Naive thymus-derived CD4-positive, alpha-beta T cell (primary cell): ENCODE measurements around the gene C11orf52. TPM values are rescaled to one million over a fixed set of nuclear protein-coding genes. Genes with fewer than 3 reads are reported as not detected.

Experiments
- ATAC-seq: fragments of 150-1000 bp; cut with Tn5 transposase; 2 replicates; pipeline ENCODE4 v1.10.0; 2021; ENCODE audit warnings: mild to moderate bottlenecking, moderate library complexity
- CTCF ChIA-PET: fragments of 350-600 bp; sonication (Branson Sonifier 250); formaldehyde crosslinking; loops from one replicate; lab custom pipeline; 2021; ENCODE audit warnings: antibody characterized with exemption; lab: Charles Lee
- POLR2A ChIA-PET: fragments of 350-600 bp; sonication (Branson Sonifier 250); formaldehyde crosslinking; loops from one replicate; lab custom pipeline; 2021; ENCODE audit warnings: antibody characterized with exemption, inconsistent platforms; lab: Charles Lee
- DNase-seq, 9 donors: peaks; one replicate each; pipeline versions ENCODE4 v3.0.0 to v3.0.0-alpha.2; 2020 to 2022; ENCODE audit warnings: mixed read lengths in 1 of 9
- H3K27ac ChIP-seq: one replicate; pipeline ENCODE4 v1.7.0; 2013; ENCODE audit warnings: mild to moderate bottlenecking, low read depth, low read length, moderate library complexity
- H3K27me3 ChIP-seq, 2 donors: one replicate each; pipeline ENCODE4 v1.7.0; 2013; ENCODE audit warnings: low read length in 2 of 2, mild to moderate bottlenecking in 2 of 2, moderate library complexity in 2 of 2; ENCODE audit not compliant: control insufficient read depth in 2 of 2, insufficient read depth in 2 of 2
- H3K36me3 ChIP-seq, 3 experiments: 1 replicate in 2 of 3; 2 replicates in 1 of 3; pipeline ENCODE4 v1.7.0; 2013; ENCODE audit warnings: low read length in 3 of 3, mild to moderate bottlenecking in 3 of 3, moderate library complexity in 1 of 3; ENCODE audit not compliant: insufficient read depth in 3 of 3, control insufficient read depth in 2 of 3
- H3K4me1 ChIP-seq, 2 donors: one replicate each; pipeline ENCODE4 v1.7.0; 2013; ENCODE audit warnings: low read length in 2 of 2, mild to moderate bottlenecking in 2 of 2, moderate library complexity in 1 of 2; ENCODE audit not compliant: control insufficient read depth in 2 of 2, insufficient read depth in 2 of 2
- H3K4me3 ChIP-seq: 2 replicates; pipeline ENCODE4 v1.7.0; 2013; ENCODE audit warnings: mild to moderate bottlenecking, low read length
- H3K9me3 ChIP-seq, 3 experiments: 1 replicate in 2 of 3; 2 replicates in 1 of 3; pipeline ENCODE4 v1.7.0; 2013; ENCODE audit warnings: low read length in 3 of 3; ENCODE audit not compliant: control insufficient read depth in 2 of 3
- H3K27ac Mint-ChIP-seq, 9 donors: one replicate each; pipeline ENCODE4 v1.8.0; 2020 to 2022; ENCODE audit warnings: mixed read lengths in 9 of 9, mild to moderate bottlenecking in 8 of 9, moderate library complexity in 5 of 9, inconsistent platforms in 2 of 9
- H3K27me3 Mint-ChIP-seq, 5 donors: one replicate each; pipeline ENCODE4 v1.8.0; 2021 to 2022; ENCODE audit warnings: mixed read lengths in 5 of 5, mild to moderate bottlenecking in 1 of 5
- H3K36me3 Mint-ChIP-seq, 5 donors: one replicate each; pipeline ENCODE4 v1.8.0; 2020 to 2022; ENCODE audit warnings: mixed read lengths in 5 of 5, mild to moderate bottlenecking in 3 of 5, inconsistent platforms in 1 of 5
- H3K4me1 Mint-ChIP-seq, 7 donors: one replicate each; pipeline ENCODE4 v1.8.0; 2020 to 2022; ENCODE audit warnings: mixed read lengths in 7 of 7, mild to moderate bottlenecking in 3 of 7, inconsistent platforms in 1 of 7
- H3K4me3 Mint-ChIP-seq, 10 donors: one replicate each; pipeline ENCODE4 v1.8.0; 2020 to 2022; ENCODE audit warnings: mild to moderate bottlenecking in 10 of 10, mixed read lengths in 10 of 10, moderate library complexity in 6 of 10, inconsistent platforms in 2 of 10
- H3K9me3 Mint-ChIP-seq, 11 donors: one replicate each; pipeline ENCODE4 v1.8.0; 2020 to 2022; ENCODE audit warnings: mixed read lengths in 11 of 11, mild to moderate bottlenecking in 4 of 11, inconsistent platforms in 1 of 11, moderate library complexity in 1 of 11
- intact Hi-C, 2 donors: fragments of 100-400 bp; cut with micrococcal nuclease; formaldehyde crosslinking; loops; one replicate each; pipeline ENCODE4 v1.15.1; 2023
- polyA plus RNA-seq, 2 donors: library from polyadenylated mRNA; unstranded; fragments of 300-500 nt; fragmentation: Illumina TruSeq; gene quantifications; one replicate each; pipeline ENCODE4 v1.2.3, GENCODE V29; 2021
- total RNA-seq, 6 experiments: library from RNA in 5 of 6; stranded (reverse) in 5 of 6; gene quantifications; 1 replicate in 5 of 6; 2 replicates in 1 of 6; pipeline ENCODE4 v1.2.3 and lab custom pipeline; 2021 to 2026

The C11orf52 gene
- total and polyA plus RNA-seq, 7 experiments from 2014 or later = 0.26 TPM; not detected in 6

GRCh38 chr11:111910676-111911562, 7.8 kb upstream of the C11orf52 start:
- H3K36me3 Mint-ChIP-seq = no peaks in the 10 kb centered on the region
- Histone ChIP-seq H3K27ac (no peak overlapping the region), H3K4me1 (no peaks in the 10 kb centered on the region), H3K27me3 (peaks cover 0 to 3% of the 10 kb centered on the region in 2 donors), H3K4me3 (no peak overlapping the region), H3K36me3 (no peaks in the 10 kb centered on the region), H3K9me3 (no peaks in the 10 kb centered on the region)
- no peaks in the 10 kb centered on the region for H3K4me1 Mint-ChIP-seq
- peaks cover 0 to 1% (median 0%) of the 10 kb centered on the region in 11 donors for H3K9me3 Mint-ChIP-seq
- H3K27ac Mint-ChIP-seq = peak overlapping the region in 1 of 9 donors; percentile 12
- DNase-seq (no peak), ATAC-seq (no peak)
- ChIA-PET CTCF (interaction anchor here (0.5 kb wide), 1 partner anchor 42 kb away, joined by 7 read pairs; no protein-coding TSS in a partner anchor), POLR2A (no interaction called here)
- intact Hi-C loops = no loop called here
- H3K4me3 Mint-ChIP-seq = no peak overlapping the region
- peaks cover 36 to 70% (median 40%) of the 10 kb centered on the region in 5 donors for H3K27me3 Mint-ChIP-seq

DNA sequence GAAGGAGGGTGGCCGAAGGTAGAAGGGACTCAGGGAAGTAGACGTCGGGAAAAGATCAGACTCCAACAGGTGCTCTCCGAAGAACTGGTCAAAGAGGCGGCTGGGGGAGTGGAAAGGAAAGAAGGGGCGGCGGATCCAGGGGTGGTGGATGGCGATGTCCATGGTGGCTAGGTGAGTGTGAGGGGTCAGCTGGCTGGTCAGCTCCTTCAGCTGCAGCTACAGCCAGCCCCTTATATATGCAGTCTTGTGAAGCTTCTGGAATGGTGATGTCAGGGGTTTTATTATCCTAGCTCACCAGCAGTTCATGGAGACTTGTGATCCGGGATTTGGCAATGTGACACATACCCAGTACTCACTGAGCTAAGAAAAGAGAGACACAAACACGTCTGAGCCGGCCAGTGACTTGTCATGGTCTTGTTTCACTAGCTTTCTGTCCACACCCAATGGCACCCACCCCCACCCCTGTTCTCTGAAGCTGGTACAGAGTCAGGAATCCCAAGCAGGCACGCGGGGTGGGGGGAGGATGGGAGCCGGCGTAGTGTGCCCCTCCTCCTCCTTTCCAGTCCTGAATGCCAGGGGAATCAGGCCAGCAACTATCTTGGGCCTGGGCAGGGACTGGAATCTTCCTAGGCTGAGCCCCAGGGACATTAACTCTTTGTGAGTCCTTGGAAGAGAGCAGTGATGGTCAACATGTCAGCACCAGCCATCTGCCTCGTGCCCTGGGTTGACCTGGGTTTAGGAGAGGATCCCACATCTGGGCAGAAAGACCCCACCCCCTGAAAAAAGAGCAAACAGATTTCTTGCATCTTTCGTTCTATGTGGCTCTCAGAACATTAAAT, 6.9 kb upstream of the C11orf52 start, which contains the start of gene CRYAB:
CRYAB (minus strand) TSS at position 208 of the 839 bp plus-strand sequence; CDS start at position 162, 46 bp downstream.
- Histone ChIP-seq H3K4me1 (no peaks in the 10 kb centered on the region), H3K27me3 (peaks cover 0 to 3% of the 10 kb centered on the region in 2 donors), H3K4me3 (no peak within 1 kb of the TSS), H3K27ac (no peak within 1 kb of the TSS), H3K9me3 (no peaks in the 10 kb centered on the region), H3K36me3 (no peaks in the 10 kb centered on the region)
- no peak for ATAC-seq
- ChIA-PET CTCF (interaction anchor here (0.5 to 0.6 kb wide), 2 partner anchors 15 to 43 kb away, joined by 3 to 7 read pairs; no protein-coding TSS in a partner anchor), POLR2A (no interaction called here)
- Mint-ChIP-seq H3K27me3 (peaks cover 45 to 74% (median 49%) of the 10 kb centered on the region in 5 donors), H3K4me1 (no peaks in the 10 kb centered on the region), H3K36me3 (no peaks in the 10 kb centered on the region), H3K9me3 (peaks cover 0 to 1% (median 0%) of the 10 kb centered on the region in 11 donors), H3K27ac (peak within 1 kb of the TSS in 1 of 9 donors; percentile 12), H3K4me3 (no peak within 1 kb of the TSS)
- intact Hi-C loops = no loop called here
- DNase-seq = no peak

GRCh38 chr11:111912535-111912934, 6.2 kb upstream of the C11orf52 start, which contains the start of gene HSPB2:
Gene HSPB2 (plus strand): TSS chr11:111912734. CDS start chr11:111912830, 96 bp downstream.
- no peak within 1 kb of the TSS for H3K27ac ChIP-seq
- no peak within 1 kb of the TSS for H3K27ac Mint-ChIP-seq
- peaks cover 0 to 3% of the 10 kb centered on the region in 2 donors for H3K27me3 ChIP-seq
- ATAC-seq = no peak
- H3K27me3 Mint-ChIP-seq = peaks cover 50 to 75% (median 52%) of the 10 kb centered on the region in 5 donors
- H3K4me3 ChIP-seq = no peak within 1 kb of the TSS
- intact Hi-C loops = no loop called here
- H3K9me3 ChIP-seq = no peaks in the 10 kb centered on the region
- no peaks in the 10 kb centered on the region for H3K4me1 Mint-ChIP-seq
- no peak for DNase-seq
- POLR2A ChIA-PET = no interaction called here
- no peaks in the 10 kb centered on the region for H3K36me3 Mint-ChIP-seq
- H3K4me1 ChIP-seq = no peaks in the 10 kb centered on the region
- CTCF ChIA-PET = interaction anchor here (0.6 kb wide), 1 partner anchor 14 kb away, joined by 3 read pairs; no protein-coding TSS in a partner anchor
- H3K36me3 ChIP-seq = no peaks in the 10 kb centered on the region
- H3K9me3 Mint-ChIP-seq = peaks cover 0 to 1% (median 0%) of the 10 kb centered on the region in 11 donors
- no peak within 1 kb of the TSS for H3K4me3 Mint-ChIP-seq

- ATAC-seq (no peak), DNase-seq (no peak)
- Histone ChIP-seq H3K36me3 (no peaks in the 10 kb centered on the region), H3K27me3 (peaks cover 0 to 3% of the 10 kb centered on the region in 2 donors), H3K4me1 (no peaks in the 10 kb centered on the region), H3K4me3 (no peak overlapping the region), H3K9me3 (no peaks in the 10 kb centered on the region), H3K27ac (no peak overlapping the region)
- intact Hi-C loops = no loop called here
- Mint-ChIP-seq H3K4me1 (no peaks in the 10 kb centered on the region), H3K4me3 (no peak overlapping the region), H3K27me3 (peaks cover 50 to 75% (median 52%) of the 10 kb centered on the region in 5 donors), H3K9me3 (peaks cover 0 to 1% (median 0%) of the 10 kb centered on the region in 11 donors), H3K27ac (no peak overlapping the region), H3K36me3 (no peaks in the 10 kb centered on the region)
- ChIA-PET CTCF (no interaction called here), POLR2A (no interaction called here)
Observed at GRCh38 chr11:111913031-111913861, 5.5 kb upstream of the C11orf52 start.

- Histone ChIP-seq H3K27ac (no peak overlapping the region), H3K36me3 (no peaks in the 10 kb centered on the region), H3K27me3 (peaks cover 0 to 3% of the 10 kb centered on the region in 2 donors), H3K4me3 (no peak overlapping the region), H3K9me3 (no peaks in the 10 kb centered on the region), H3K4me1 (no peaks in the 10 kb centered on the region)
- intact Hi-C loops = no loop called here
- DNase-seq (no peak), ATAC-seq (no peak)
- Mint-ChIP-seq H3K4me3 (no peak overlapping the region), H3K27ac (no peak overlapping the region), H3K9me3 (peaks cover 0 to 1% (median 0%) of the 10 kb centered on the region in 11 donors), H3K4me1 (no peaks in the 10 kb centered on the region), H3K27me3 (peaks cover 50 to 71% (median 52%) of the 10 kb centered on the region in 5 donors), H3K36me3 (no peaks in the 10 kb centered on the region)
- CTCF ChIA-PET = interaction anchor here (1.4 kb wide), 1 partner anchor 18 kb away, joined by 5 read pairs; no protein-coding TSS in a partner anchor
- POLR2A ChIA-PET = no interaction called here
Observed at GRCh38 chr11:111913997-111914396, 4.7 kb upstream of the C11orf52 start.

- CTCF ChIA-PET = no interaction called here
- POLR2A ChIA-PET = no interaction called here
- H3K9me3 ChIP-seq = no peaks in the 10 kb centered on the region
- H3K4me3 ChIP-seq = no peak overlapping the region
- intact Hi-C loops = no loop called here
- no peaks in the 10 kb centered on the region for H3K4me1 Mint-ChIP-seq
- no peak overlapping the region for H3K27ac ChIP-seq
- no peak overlapping the region for H3K27ac Mint-ChIP-seq
- peaks cover 0 to 1% (median 0%) of the 10 kb centered on the region in 11 donors for H3K9me3 Mint-ChIP-seq
- no peak for ATAC-seq
- no peak for DNase-seq
- no peak overlapping the region for H3K4me3 Mint-ChIP-seq
- peaks cover 0 to 3% of the 10 kb centered on the region in 2 donors for H3K27me3 ChIP-seq
- H3K36me3 ChIP-seq = no peaks in the 10 kb centered on the region
- H3K27me3 Mint-ChIP-seq = peaks cover 38 to 57% (median 46%) of the 10 kb centered on the region in 5 donors
- H3K4me1 ChIP-seq = no peaks in the 10 kb centered on the region
- H3K36me3 Mint-ChIP-seq = no peaks in the 10 kb centered on the region
Observed at GRCh38 chr11:111916768-111917167, 1.9 kb upstream of the C11orf52 start.
